IMR-90 (cell line): ENCODE measurements around the gene ITM2C. TPM values are rescaled to one million over a fixed set of nuclear protein-coding genes. Genes with fewer than 3 reads are reported as not detected.

Experiments used
- ATAC-seq: fragments of 200-7000 bp; cut with Tn5 transposase; 2 replicates; pipeline ENCODE4 v1.9.1; 2020; ENCODE audit warnings: low read depth, mild to moderate bottlenecking, moderate library complexity
- BruUV-seq: library from RNA; stranded (reverse); fragments of 400-500 nt; replicated peaks from 2 replicates; lab custom pipeline; 2021; lab: Mats Ljungman, UMichigan
- CTCF ChIA-PET: fragments of 300-600 bp; formaldehyde crosslinking; extraction: SDS; loops from one replicate; lab custom pipeline; 2021; ENCODE audit warnings: antibody characterized with exemption; lab: Yijun Ruan, JAX
- POLR2A ChIA-PET: fragments of 300-600 bp; sonication (Branson Sonifier 250); formaldehyde crosslinking; loops from one replicate; lab custom pipeline; 2022; ENCODE audit warnings: antibody characterized with exemption; ENCODE audit not compliant: unreplicated experiment; lab: Charles Lee
- DNase-seq: peaks from one replicate; pipeline ENCODE4 v3.0.0; 2013
- H2AFZ ChIP-seq: replicated peaks from 2 replicates; pipeline ENCODE3; 2013; ENCODE audit warnings: low read length, mild to moderate bottlenecking; ENCODE audit not compliant: poor library complexity
- H2AK5ac ChIP-seq: 2 replicates; pipeline ENCODE4 v1.6.1; 2013; ENCODE audit warnings: low read depth, low read length, inconsistent platforms
- H2AK9ac ChIP-seq: replicated peaks from 2 replicates; pipeline ENCODE3; 2013; ENCODE audit warnings: mild to moderate bottlenecking, low read depth, low read length, moderate library complexity; ENCODE audit not compliant: poor library complexity
- H2BK120ac ChIP-seq: 2 replicates; pipeline ENCODE4 v1.6.1; 2013; ENCODE audit warnings: low read depth, low read length, inconsistent platforms
- H2BK15ac ChIP-seq: 3 replicates; pipeline ENCODE4 v1.6.1; 2013; ENCODE audit warnings: low read depth, low read length, inconsistent platforms
- H2BK20ac ChIP-seq: 2 replicates; pipeline ENCODE4 v1.6.1; 2013; ENCODE audit warnings: low read depth, mild to moderate bottlenecking, inconsistent platforms, low read length, moderate library complexity
- H2BK5ac ChIP-seq: 2 replicates; pipeline ENCODE4 v1.6.1; 2013; ENCODE audit warnings: mild to moderate bottlenecking, low read depth, low read length, inconsistent platforms; ENCODE audit not compliant: poor library complexity, severe bottlenecking
- H3K14ac ChIP-seq: replicated peaks from 2 replicates; pipeline ENCODE4 v1.6.1; 2013; ENCODE audit warnings: low read depth, low read length, inconsistent platforms
- H3K18ac ChIP-seq: 2 replicates; pipeline ENCODE4 v1.6.1; 2013; ENCODE audit warnings: low read depth, low read length, control low read depth
- H3K23ac ChIP-seq: 2 replicates; pipeline ENCODE4 v1.6.1; 2013; ENCODE audit warnings: low read depth, low read length, inconsistent platforms
- H3K27ac ChIP-seq: 2 replicates; pipeline ENCODE4 v1.5.1; 2013; ENCODE audit warnings: mild to moderate bottlenecking, control low read depth, low read length; ENCODE audit not compliant: insufficient read depth
- H3K27me3 ChIP-seq: 2 replicates; pipeline ENCODE4 v1.6.1; 2013; ENCODE audit warnings: low read length; ENCODE audit not compliant: control insufficient read depth, insufficient read depth
- H3K36me3 ChIP-seq: 2 replicates; pipeline ENCODE4 v1.6.1; 2013; ENCODE audit warnings: low read length, mixed read lengths; ENCODE audit not compliant: control insufficient read depth, insufficient read depth
- H3K4ac ChIP-seq: 2 replicates; pipeline ENCODE4 v1.6.1; 2013; ENCODE audit warnings: low read depth, low read length, inconsistent platforms
- H3K4me1 ChIP-seq: 2 replicates; pipeline ENCODE4 v1.6.1; 2013; ENCODE audit warnings: low read length, mixed read lengths; ENCODE audit not compliant: control insufficient read depth, insufficient read depth
- H3K4me2 ChIP-seq: 2 replicates; pipeline ENCODE4 v1.6.1; 2013; ENCODE audit warnings: low read depth, mild to moderate bottlenecking, control low read depth, low read length, moderate library complexity
- H3K4me3 ChIP-seq: 2 replicates; pipeline ENCODE4 v1.5.1; 2013; ENCODE audit warnings: low read depth, mild to moderate bottlenecking, control low read depth, low read length, moderate library complexity; ENCODE audit not compliant: insufficient read depth
- H3K56ac ChIP-seq: 2 replicates; pipeline ENCODE4 v1.6.1; 2013; ENCODE audit warnings: low read length, inconsistent platforms; ENCODE audit not compliant: insufficient read depth; ENCODE audit errors: extremely low read depth
- H3K79me1 ChIP-seq, 2 experiments: 2 replicates each; pipeline ENCODE4 v1.6.1; 2013; ENCODE audit warnings: low read length in 2 of 2, inconsistent platforms in 1 of 2, low read depth in 1 of 2
- H3K9ac ChIP-seq: 2 replicates; pipeline ENCODE4 v1.6.1; 2013; ENCODE audit warnings: low read depth, low read length, control low read depth
- H3K9me1 ChIP-seq: 2 replicates; pipeline ENCODE4 v1.6.1; 2013; ENCODE audit warnings: low read length, inconsistent platforms; ENCODE audit not compliant: insufficient read depth
- H3K9me3 ChIP-seq: 2 replicates; pipeline ENCODE4 v1.6.1; 2013; ENCODE audit warnings: low read length; ENCODE audit not compliant: control insufficient read depth, insufficient read depth
- H4K20me1 ChIP-seq: 2 replicates; pipeline ENCODE4 v1.6.1; 2013; ENCODE audit warnings: low read length, inconsistent platforms; ENCODE audit not compliant: insufficient read depth
- H4K5ac ChIP-seq: 2 replicates; pipeline ENCODE4 v1.6.1; 2013; ENCODE audit warnings: mild to moderate bottlenecking, low read depth, low read length, control low read depth
- H4K8ac ChIP-seq, 2 experiments: 2 replicates each; pipeline ENCODE4 v1.6.1; 2013; ENCODE audit warnings: low read depth in 2 of 2, low read length in 2 of 2, control low read depth in 1 of 2, inconsistent platforms in 1 of 2
- H4K91ac ChIP-seq: 2 replicates; pipeline ENCODE4 v1.6.1; 2013; ENCODE audit warnings: low read depth, low read length, inconsistent platforms; ENCODE audit not compliant: insufficient read depth
- CHD1 ChIP-seq: IDR thresholded peaks from 2 replicates; pipeline ENCODE4 v1.6.1; 2012; ENCODE audit warnings: low read depth, low read length, improper control_type of control experiment
- FOS ChIP-seq: fragments of 150-350 bp; IDR thresholded peaks from 2 replicates; pipeline ENCODE4 v1.6.1; 2016; ENCODE audit warnings: low read depth, low read length
- MAZ ChIP-seq: IDR thresholded peaks from 2 replicates; pipeline ENCODE4 v1.6.1; 2012; ENCODE audit warnings: low read depth, mild to moderate bottlenecking, low read length, improper control_type of control experiment, moderate library complexity, borderline replicate concordance
- MXI1 ChIP-seq: IDR thresholded peaks from 2 replicates; pipeline ENCODE4 v1.6.1; 2012; ENCODE audit warnings: low read depth, mild to moderate bottlenecking, low read length, moderate library complexity, borderline replicate concordance
- NFE2L2 ChIP-seq: fragments of 150-350 bp; IDR thresholded peaks from 2 replicates; pipeline ENCODE4 v1.6.1; 2016; ENCODE audit warnings: low read depth, mild to moderate bottlenecking, low read length
- RAD21 ChIP-seq: IDR thresholded peaks from 2 replicates; pipeline ENCODE4 v1.6.1; 2012; ENCODE audit warnings: low read length, improper control_type of control experiment
- RCOR1 ChIP-seq: IDR thresholded peaks from 2 replicates; pipeline ENCODE4 v1.6.1; 2012; ENCODE audit warnings: mild to moderate bottlenecking, low read length, improper control_type of control experiment; ENCODE audit not compliant: insufficient replicate concordance
- WGBS, 2 experiments: methylation state at CpG; one replicate each; pipeline versions ENCODE4 v1.1.5 to v1.1.7; 2013; ENCODE audit warnings: missing lambda C conversion rate in 2 of 2; ENCODE audit not compliant: insufficient read length in 1 of 2; ENCODE audit errors: extremely low coverage in 2 of 2; 5-methylcytosine and 5-hydroxymethylcytosine counted together
- dilution Hi-C: fragments of 300-500 bp; cut with HindIII; formaldehyde crosslinking; loops from one replicate; pipeline ENCODE4 v1.14.3; 2018; ENCODE audit warnings: low sequenced_read_pairs; ENCODE audit not compliant: unreplicated experiment
- in situ Hi-C: fragments of 300-500 bp; cut with MboI; formaldehyde crosslinking; loops from 3 replicates; pipeline ENCODE4 v1.14.3; 2019; ENCODE audit warnings: low sequenced_read_pairs, inconsistent platforms, mixed read lengths
- intact Hi-C: fragments of 100-400 bp; cut with micrococcal nuclease; formaldehyde crosslinking; loops from 2 replicates; pipeline ENCODE4 v1.10.0; 2022
- polyA plus RNA-seq, 3 experiments: library from polyadenylated mRNA; depleted of rRNA; stranded (reverse); fragments of >200 nt; gene quantifications; 2 replicates each; pipeline ENCODE4 v1.2.3, GENCODE V29; 2012; ENCODE audit warnings: low replicate concordance in 1 of 3
- total RNA-seq: library from RNA; depleted of rRNA; stranded (reverse); fragments of >200 nt; gene quantifications from 2 replicates; pipeline ENCODE4 v1.2.3, GENCODE V29; 2012
- TF ChIP-seq, protein P1 (sequence below): conservative IDR thresholded peaks from 2 replicates; pipeline ENCODE4 v1.5.1; 2012; ENCODE audit warnings: mild to moderate bottlenecking, low read depth, low read length, improper control_type of control experiment

ITM2C gene
- total and polyA plus RNA-seq, 2 of the 4 experiments (the other 2 are of a cell fraction): 46.8 to 274 TPM

GRCh38 chr2:230850358-230850658, 14.4 kb upstream of the ITM2C start:
- H2BK120ac ChIP-seq: no peak overlapping the region
- no peaks in the 10 kb centered on the region for H3K4me1 ChIP-seq
- H3K14ac ChIP-seq: no peak overlapping the region
- no peak overlapping the region for H3K9ac ChIP-seq
- no peak overlapping the region for H2BK5ac ChIP-seq
- H3K23ac ChIP-seq: no peak overlapping the region
- H3K9me1 ChIP-seq: no peaks in the 10 kb centered on the region
- no peak overlapping the region for H3K56ac ChIP-seq
- ATAC-seq (no peak), DNase-seq (no peak)
- peaks cover 17% of the 10 kb centered on the region for H3K27me3 ChIP-seq
- intact Hi-C loops: no loop called here
- no TSS peak for BruUV-seq
- CTCF ChIA-PET: interaction anchor here (0.6 kb wide), 1 partner anchor 33 kb away, joined by 3 read pairs; no protein-coding TSS in a partner anchor
- no peak overlapping the region for H4K91ac ChIP-seq
- 60% methylated on average over 4 of the region's 7 CpGs; no CpG with 5 or more reads in 1 of the 2 experiments for WGBS, 2 experiments
- H3K4me2 ChIP-seq: no peak overlapping the region
- no peak overlapping the region for H3K27ac ChIP-seq
- H3K4me3 ChIP-seq: no peak overlapping the region
- H2AK5ac ChIP-seq: no peak overlapping the region
- TF ChIP-seq CHD1 (no peak), MAZ (no peak), NFE2L2 (no peak), MXI1 (no peak), RCOR1 (no peak), FOS (no peak), RAD21 (no peak)
- TF ChIP-seq, protein P1, sequence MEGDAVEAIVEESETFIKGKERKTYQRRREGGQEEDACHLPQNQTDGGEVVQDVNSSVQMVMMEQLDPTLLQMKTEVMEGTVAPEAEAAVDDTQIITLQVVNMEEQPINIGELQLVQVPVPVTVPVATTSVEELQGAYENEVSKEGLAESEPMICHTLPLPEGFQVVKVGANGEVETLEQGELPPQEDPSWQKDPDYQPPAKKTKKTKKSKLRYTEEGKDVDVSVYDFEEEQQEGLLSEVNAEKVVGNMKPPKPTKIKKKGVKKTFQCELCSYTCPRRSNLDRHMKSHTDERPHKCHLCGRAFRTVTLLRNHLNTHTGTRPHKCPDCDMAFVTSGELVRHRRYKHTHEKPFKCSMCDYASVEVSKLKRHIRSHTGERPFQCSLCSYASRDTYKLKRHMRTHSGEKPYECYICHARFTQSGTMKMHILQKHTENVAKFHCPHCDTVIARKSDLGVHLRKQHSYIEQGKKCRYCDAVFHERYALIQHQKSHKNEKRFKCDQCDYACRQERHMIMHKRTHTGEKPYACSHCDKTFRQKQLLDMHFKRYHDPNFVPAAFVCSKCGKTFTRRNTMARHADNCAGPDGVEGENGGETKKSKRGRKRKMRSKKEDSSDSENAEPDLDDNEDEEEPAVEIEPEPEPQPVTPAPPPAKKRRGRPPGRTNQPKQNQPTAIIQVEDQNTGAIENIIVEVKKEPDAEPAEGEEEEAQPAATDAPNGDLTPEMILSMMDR: no peak
- no peaks in the 10 kb centered on the region for H3K79me1 ChIP-seq
- no peaks in the 10 kb centered on the region for H4K20me1 ChIP-seq
- H3K4ac ChIP-seq: no peak overlapping the region
- no peaks in the 10 kb centered on the region; the same call in 1 of the 2 replicates for H3K9me3 ChIP-seq
- no peak overlapping the region for H4K8ac ChIP-seq
- POLR2A ChIA-PET: no interaction called here
- H2AK9ac ChIP-seq: no peak overlapping the region
- H2BK15ac ChIP-seq: no peak overlapping the region
- no peak overlapping the region for H4K5ac ChIP-seq
- H2BK20ac ChIP-seq: no peak overlapping the region
- no peak overlapping the region for H2AFZ ChIP-seq
- H3K18ac ChIP-seq: no peak overlapping the region
- dilution Hi-C loops: no loop called here
- in situ Hi-C loops: no loop called here
- no peaks in the 10 kb centered on the region for H3K36me3 ChIP-seq
